Activated gamma-delta T cell treated with anti-CD3 and anti-CD28 coated beads, Interleukin-2, amount 50 U/mL, for 16 hours (primary cell): ENCODE data around the gene CD2BP2.
"Not testable (repeated sequence)": the region's sequence is repeated elsewhere in the genome, so short reads cannot be mapped to it uniquely, and the experiment has no call there.

Experiments
- DNase-seq: peaks from one replicate; pipeline ENCODE4 v3.0.0-alpha.2; 2020; ENCODE audit warnings: low read depth

The CD2BP2 gene

GRCh38 chr16:30358990-30359870, 4.1 kb upstream of the CD2BP2 start:
- no peak for DNase-seq

GRCh38 chr16:30358577-30358936, 3.4 kb upstream of the CD2BP2 start:
- DNase-seq = no peak

DNA sequence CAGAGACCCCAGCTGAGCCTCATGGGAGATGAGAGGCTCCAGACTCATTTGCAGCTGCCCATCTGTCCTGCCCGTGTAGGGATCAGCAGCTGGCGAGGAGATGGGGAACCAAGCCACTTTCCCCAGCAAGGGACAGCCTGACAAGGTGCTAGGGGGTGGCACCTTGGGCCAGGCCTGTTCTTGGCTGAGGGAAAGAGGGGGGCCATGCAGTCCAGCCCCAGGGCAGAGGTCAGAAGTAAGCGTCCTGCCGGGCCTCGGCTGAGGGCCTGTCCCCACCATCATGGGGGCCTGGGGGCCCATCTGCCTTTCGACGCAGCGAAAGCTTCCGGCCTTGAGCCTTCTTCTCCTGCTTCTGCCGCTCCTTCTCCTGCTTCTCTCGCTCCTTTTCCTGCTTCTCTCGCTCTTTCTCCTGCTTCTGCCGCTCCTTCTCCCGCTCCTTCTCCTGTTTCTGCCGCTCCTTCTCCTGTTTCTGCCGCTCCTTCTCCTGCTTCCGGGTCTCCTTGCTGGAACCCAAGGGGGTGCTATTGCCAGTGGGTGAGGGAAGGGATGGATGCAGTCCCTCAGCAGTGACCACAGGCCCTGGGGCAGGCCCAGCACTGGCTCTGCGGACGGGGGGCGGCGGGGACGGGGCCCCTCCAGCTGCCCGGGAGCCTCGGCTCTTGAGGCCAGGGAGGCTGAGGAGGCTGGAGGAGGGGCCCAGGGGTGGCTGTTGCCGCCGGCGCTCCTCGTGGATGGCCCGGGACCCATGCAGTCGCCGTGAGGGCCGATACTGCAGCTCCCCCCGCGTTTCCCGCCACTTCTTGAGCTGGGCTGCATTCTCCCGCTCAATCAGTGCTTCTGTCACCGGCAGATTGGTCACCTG, 2.8 kb upstream of the CD2BP2 start:
- no peak for DNase-seq

DNA sequence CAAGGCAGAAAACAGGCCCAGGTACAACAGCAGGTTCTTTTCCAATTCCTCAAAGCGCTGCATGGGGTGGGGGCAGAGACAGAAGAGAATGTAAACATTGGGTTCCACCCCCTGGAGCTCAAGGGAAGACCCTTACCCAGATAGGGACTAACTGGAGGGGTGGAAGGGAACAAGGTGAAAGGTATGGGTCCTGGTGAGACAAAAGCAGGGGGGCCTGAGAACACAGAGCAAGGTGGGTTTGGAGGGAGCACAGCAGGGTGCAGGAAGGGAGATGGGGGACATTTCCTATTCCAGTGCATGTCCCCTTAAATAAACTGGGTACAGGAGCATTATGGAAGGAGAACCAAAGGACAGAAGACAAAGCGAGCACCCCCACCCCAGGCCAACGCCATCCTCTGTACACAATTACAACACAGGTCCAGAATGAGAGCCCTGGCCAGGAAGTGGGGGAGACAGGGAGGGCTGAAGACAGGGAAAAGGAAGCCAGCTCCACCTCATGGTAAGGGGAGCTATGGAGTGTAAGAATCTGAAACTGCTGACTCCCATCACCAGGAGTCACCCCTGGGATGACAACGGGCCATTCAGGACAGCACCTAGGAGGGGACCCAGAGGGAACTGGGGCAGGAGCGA, 2.1 kb upstream of the CD2BP2 start:
- no peak for DNase-seq

- no peak for DNase-seq
These were observed 1.4 kb upstream of the CD2BP2 start for GRCh38 chr16:30356401-30357084.

- DNase-seq = no peak
These were observed 823 bp upstream of the CD2BP2 start for GRCh38 chr16:30355954-30356308.

DNA sequence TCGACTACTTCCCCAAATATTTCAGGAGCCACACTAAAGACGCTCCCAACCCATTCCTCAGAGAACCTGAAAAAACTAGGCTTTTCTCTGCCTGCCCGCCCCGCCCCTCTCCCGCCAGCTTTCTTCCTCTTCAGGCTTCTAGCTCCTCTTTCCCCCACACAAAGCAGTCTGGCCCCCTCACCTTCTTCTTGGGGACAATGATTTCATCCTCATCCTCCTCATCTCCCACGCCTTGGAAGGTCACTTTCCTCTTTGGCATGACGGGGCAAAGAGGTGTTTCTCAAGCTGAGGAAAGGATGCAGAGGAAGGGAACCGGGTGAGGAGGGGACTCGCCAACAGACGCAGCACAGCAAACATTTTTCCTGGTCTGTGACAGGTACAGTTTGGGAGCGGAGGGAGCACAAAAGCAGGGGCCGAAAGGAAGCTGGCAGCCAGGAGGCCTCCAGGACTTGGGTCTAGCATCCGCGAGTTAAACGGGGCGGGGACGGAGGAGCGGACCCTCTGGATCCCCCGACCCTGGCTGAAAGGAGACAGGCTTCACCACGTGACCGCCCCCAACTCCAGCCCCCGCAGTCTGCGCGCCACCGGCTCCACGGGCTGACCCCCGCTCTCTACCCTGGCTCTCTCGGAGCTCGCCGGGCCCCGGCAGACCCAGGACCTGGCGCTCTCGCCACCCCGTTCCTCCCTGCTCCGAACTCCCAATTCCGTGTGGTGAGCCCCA, 525 bp downstream of the CD2BP2 start:
- DNase-seq = no peak

DNA sequence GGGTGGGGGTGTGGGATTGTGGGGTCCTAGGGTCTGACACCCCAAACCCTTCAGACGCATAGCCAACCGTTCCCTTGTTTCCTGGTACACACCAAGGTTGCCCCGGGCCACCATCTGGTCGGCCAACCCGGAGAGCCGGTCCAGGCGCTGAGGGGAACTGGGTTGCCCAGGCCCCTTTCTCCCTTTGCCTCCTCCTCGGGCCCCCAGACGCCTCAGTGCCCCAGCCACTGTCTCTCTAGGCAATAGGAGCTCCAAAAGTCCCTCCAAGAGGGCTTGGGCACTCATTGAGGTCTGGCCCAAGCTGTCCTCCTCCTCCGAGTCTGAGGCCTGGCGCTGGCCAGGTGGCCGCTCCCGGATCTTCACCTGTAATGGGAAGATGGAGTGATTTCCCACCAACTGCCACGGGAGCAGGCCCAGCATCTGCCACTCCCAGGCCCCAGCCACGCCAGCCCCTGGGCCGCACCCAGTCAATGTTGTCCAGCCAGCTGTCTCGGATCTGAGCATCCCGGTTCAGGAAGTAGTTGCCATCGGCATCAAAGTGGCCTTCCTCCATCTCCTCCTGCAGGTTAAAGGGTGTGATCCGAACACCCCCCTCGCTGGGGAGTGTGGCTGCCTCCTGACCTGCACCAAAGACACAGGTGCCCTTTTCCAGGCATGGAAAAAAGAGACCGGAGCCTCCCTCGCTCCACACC, 1.5 kb downstream of the CD2BP2 start:
- DNase-seq = no peak

DNA sequence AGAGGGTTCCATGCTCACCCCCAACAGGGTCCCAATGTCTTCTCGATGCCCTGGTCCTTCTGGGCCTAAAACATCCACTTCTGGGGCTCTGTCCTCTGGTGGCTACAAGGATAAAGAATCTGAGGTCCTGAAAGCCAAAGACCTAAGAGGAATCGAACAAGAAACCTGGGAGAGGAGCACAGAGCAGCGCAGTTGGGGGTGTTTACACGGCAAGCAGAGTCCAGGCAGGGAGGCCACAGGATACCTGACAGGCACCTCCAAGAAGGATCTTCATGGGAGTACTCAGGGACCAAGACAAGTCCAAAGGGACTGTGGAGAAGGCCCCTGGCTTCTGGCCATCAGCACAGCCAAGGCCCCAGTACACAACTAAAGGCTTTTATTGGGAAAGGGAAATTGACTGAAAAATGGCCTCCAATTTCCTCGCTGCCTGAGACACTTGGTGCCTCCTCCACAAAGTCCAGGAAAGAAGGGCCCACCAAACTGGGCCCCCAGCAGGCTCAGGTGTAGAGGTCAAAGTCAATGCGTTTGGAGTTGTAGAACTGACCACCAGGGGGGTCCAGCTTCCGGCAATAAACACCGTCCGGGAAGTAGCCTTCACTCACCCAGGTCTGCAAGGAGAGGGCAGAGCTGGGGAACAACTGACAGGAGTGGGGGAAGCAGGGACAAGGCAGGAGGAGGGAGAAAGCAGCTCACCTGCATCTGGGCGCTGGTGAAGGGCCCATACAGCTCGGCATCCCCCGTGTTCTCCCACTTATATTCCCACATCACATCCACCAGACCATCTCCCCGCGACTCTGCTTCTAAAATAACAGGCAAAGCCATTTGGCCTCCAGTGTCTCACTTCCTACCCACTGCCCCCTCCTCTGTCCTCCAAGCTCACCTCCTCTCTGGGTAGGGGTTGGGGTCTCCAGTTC, 2.4 kb downstream of the CD2BP2 start:
- no peak for DNase-seq

GRCh38 chr16:30351586-30352419, 3.3 kb downstream of the CD2BP2 start:
- no peak for DNase-seq

- DNase-seq = no peak
These were observed 4.1 kb downstream of the CD2BP2 start for GRCh38 chr16:30351001-30351441.

DNA sequence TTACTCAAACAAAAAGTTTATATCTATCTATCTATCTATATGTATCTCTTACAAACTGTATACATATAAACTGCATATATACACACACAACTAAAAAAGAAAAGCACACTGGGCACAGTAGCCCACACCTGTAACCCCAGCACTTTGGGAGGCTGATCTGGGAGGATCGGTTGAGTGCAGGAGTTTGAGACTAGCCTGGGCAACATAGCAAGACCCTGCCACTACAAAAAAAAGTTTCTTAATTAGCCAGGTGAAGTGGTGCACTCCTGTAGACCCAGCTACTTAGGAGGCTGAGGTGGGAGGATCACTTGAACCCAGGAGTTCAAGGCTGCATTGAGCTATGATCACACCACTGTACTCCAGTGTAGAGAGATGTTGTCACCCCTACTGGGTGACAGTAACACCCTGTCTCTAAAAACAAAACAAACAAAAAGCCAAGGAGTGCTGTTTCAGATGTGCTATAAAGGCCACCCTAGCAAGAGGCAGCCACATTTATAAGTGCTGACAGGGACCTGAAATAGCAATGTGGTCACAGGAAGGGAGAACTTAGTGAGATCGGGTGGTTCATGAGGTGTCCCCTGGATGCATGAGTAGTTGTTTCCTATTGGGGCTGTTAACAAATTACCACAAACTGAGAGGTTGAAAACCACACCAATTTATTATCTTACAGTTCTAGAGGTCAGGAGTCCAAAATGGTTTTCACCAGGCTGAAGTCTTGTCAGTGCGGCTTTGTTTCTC, 4.8 kb downstream of the CD2BP2 start:
- DNase-seq = no peak

- DNase-seq = no peak
These were observed 5.4 kb downstream of the CD2BP2 start for GRCh38 chr16:30349675-30350074.

DNA sequence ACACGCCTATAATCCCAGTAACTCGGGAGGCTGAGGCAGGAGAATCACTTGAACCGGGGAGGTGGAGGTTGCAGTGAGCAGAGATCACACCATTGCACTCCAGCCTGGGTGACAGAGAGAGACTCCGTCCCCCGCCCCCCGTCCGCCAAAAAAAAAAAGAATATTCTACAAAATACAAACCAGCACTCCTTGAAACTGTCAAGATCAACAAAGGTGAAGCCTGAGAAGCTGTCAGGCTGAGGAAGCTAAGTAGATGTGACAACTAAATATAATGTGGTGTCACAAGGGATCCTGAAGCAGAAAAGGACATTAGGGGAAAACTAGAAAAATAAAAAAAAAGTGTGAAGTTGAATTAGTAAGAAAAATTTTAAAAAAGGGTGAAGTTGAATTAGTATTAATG, 6.2 kb downstream of the CD2BP2 start:
- DNase-seq = no peak

- no peak for DNase-seq
These were observed 7.0 kb downstream of the CD2BP2 start for GRCh38 chr16:30348113-30348512.

- DNase-seq = no peak
These were observed 8.8 kb downstream of the CD2BP2 start for GRCh38 chr16:30346286-30346685.

DNA sequence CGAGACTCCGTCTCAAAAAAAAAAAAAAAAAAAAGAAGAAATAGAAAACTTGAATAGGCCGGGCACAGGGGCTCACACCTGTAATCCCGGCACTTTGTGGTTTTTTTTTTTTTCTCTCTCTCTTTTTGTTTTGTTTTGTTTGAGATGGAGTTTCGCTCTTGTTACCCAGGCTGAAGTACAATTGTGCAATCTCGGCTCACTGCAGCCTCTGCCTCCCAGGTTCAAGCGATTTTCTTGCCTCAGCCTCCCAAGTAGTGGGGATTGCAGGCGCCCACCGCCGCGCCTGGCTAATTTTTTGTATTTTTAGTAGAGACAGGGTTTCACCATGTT, 11.7 kb downstream of the CD2BP2 start:
- not testable (repeated sequence) for DNase-seq

DNA sequence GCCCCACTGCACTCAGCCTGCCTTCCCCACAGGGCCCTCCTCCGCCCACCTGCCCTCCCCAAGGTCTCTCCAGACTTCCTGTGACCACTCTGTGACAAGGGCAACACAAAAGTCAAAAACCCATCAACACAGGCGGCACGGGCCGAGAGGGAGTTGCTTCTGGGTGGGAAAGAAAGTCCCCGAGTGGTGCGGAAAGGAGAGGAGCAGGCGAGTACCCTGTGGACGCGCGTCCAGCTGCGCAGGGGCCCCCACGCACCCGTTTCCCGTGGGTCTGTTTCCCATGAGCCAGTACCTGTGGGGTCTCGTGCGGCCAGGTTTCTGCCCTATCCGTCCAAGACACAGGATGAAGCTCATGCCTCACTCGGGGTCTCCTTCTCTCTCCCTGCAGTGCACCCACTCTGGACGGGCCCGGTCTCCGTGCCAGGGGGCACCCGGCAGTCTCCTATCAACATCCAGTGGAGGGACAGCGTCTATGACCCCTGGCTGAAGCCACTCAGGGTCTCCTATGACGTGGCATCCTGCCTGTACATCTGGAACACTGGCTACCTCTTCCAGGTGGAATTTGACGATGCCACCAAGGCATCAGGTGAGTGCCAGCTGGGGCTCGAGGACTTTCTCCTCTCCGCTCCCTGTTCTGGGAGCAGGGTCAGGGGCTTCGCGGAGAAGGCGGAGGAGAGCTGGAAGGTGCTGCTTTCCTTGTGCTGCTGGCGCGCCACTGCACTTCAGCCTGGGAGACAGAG, 12.2 kb downstream of the CD2BP2 start:
- DNase-seq = no peak
